ENCODE data around the gene TRIM45.

DNA sequence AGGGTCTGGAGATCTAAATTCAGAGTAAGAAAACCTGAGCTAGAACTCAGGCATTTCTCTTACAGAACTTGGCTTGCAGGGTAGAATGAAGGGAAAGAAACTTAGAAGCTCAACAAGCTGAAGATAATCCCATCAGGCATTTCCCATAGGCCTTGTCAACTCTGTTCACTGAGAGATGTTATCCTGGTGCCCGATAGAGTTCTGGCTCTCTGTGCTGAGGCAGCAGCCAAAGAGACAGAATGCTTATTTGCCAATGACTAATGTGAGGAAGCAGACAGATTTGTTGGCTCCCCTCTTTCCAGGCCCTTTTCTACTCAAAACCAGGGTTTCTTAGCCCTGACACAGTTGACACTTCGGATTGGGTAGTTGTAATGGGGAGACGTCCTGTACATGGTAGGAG, 22.3 kb upstream of the TRIM45 start:
- TF ChIP-seq YY1 (IDR thresholded peaks at IDR 0.05; ENCODE audit: insufficient read depth, insufficient read length) (no peak), ZNF274 (IDR thresholded peaks at IDR 0.05; ENCODE audit: low read depth, low read length) (no peak), SUZ12 (IDR thresholded peaks at IDR 0.05; ENCODE audit: extremely low read depth, insufficient read depth, insufficient read length) (no peak)
